Measurements from ENCODE around the gene YLPM1. TPM values are rescaled to one million over a fixed set of nuclear protein-coding genes. Genes with fewer than 3 reads are reported as not detected.

The YLPM1 gene, protein sequence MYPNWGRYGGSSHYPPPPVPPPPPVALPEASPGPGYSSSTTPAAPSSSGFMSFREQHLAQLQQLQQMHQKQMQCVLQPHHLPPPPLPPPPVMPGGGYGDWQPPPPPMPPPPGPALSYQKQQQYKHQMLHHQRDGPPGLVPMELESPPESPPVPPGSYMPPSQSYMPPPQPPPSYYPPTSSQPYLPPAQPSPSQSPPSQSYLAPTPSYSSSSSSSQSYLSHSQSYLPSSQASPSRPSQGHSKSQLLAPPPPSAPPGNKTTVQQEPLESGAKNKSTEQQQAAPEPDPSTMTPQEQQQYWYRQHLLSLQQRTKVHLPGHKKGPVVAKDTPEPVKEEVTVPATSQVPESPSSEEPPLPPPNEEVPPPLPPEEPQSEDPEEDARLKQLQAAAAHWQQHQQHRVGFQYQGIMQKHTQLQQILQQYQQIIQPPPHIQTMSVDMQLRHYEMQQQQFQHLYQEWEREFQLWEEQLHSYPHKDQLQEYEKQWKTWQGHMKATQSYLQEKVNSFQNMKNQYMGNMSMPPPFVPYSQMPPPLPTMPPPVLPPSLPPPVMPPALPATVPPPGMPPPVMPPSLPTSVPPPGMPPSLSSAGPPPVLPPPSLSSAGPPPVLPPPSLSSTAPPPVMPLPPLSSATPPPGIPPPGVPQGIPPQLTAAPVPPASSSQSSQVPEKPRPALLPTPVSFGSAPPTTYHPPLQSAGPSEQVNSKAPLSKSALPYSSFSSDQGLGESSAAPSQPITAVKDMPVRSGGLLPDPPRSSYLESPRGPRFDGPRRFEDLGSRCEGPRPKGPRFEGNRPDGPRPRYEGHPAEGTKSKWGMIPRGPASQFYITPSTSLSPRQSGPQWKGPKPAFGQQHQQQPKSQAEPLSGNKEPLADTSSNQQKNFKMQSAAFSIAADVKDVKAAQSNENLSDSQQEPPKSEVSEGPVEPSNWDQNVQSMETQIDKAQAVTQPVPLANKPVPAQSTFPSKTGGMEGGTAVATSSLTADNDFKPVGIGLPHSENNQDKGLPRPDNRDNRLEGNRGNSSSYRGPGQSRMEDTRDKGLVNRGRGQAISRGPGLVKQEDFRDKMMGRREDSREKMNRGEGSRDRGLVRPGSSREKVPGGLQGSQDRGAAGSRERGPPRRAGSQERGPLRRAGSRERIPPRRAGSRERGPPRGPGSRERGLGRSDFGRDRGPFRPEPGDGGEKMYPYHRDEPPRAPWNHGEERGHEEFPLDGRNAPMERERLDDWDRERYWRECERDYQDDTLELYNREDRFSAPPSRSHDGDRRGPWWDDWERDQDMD (N-terminal part only)
- total RNA-seq: 10 to 100 TPM; 28.9 to 73.1 (median 47.3) TPM

DNA sequence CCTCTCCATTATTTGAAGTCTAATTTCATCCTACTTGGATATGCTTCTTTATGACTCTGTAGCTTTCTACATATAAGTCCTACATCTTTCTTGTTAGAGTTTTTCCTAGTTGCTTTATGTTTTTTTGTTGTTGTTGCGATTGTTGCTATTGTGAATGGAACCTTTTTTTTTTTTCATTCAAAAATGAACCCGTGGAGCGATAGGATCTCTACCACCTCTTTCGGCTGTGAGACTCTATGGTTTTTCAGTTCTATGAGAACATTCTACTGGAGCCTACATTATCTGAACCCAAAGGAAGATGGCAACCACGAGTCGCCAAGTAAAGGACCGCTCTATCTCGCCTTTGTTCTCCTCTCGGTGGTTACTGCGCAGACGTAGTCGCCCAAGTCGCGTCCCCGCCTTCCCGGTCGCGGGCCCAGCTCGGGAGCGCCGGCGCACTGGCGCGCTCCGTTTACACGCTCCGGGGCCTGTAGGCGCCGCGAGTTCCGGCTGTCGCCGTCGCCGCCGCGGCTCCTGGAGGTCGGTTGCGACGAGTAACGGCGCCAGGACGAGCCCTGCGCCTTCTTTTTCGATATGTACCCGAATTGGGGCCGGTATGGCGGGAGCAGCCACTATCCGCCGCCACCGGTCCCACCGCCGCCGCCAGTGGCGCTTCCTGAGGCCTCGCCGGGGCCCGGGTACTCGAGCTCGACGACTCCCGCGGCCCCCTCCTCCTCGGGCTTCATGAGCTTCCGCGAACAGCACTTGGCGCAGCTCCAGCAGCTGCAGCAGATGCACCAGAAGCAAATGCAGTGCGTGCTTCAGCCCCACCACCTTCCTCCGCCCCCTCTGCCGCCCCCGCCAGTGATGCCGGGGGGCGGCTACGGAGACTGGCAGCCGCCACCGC is at the start of gene YLPM1:
TSS of gene YLPM1 (plus strand) at position 400 of the 886 bp plus-strand sequence. CDS start at position 574, 174 bp downstream.
- TF ChIP-seq, protein P1, sequence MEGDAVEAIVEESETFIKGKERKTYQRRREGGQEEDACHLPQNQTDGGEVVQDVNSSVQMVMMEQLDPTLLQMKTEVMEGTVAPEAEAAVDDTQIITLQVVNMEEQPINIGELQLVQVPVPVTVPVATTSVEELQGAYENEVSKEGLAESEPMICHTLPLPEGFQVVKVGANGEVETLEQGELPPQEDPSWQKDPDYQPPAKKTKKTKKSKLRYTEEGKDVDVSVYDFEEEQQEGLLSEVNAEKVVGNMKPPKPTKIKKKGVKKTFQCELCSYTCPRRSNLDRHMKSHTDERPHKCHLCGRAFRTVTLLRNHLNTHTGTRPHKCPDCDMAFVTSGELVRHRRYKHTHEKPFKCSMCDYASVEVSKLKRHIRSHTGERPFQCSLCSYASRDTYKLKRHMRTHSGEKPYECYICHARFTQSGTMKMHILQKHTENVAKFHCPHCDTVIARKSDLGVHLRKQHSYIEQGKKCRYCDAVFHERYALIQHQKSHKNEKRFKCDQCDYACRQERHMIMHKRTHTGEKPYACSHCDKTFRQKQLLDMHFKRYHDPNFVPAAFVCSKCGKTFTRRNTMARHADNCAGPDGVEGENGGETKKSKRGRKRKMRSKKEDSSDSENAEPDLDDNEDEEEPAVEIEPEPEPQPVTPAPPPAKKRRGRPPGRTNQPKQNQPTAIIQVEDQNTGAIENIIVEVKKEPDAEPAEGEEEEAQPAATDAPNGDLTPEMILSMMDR (IDR thresholded peaks at IDR 0.05): no peak
- ATAC-seq (ENCODE audit: low FRiP score) (peak; percentile 98), DNase-seq (ENCODE audit: low spot score) (peak; percentile 50)

GRCh38 chr14:74713395-74713735 is 49.8 kb upstream of the YLPM1 start:
- ATAC-seq (ENCODE audit: low FRiP score): no peak
- TF ChIP-seq, protein P1 (IDR thresholded peaks at IDR 0.05): no peak
- DNase-seq (ENCODE audit: low spot score): no peak

DNA sequence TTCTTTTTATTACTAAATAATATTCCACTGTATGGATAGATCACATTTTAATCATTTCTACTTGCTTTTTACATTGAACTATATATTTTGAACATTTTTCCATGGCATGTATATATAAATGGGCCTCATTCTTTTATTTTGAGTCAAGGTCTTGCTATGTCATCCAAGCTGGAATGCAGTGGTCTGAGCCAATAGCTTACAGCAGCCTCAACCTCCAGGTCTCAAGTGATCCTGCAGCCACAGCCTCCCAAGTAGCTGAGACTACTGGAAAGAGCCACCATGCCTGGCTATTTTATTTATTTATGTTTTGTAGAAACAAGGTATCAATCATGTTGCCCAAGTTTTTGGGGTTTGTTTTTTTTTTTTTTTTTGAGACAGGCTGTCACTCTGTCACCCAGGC is 42.6 kb upstream of the YLPM1 start:
- TF ChIP-seq, protein P1 (IDR thresholded peaks at IDR 0.05): no peak
- ATAC-seq (ENCODE audit: low FRiP score) (no peak), DNase-seq (ENCODE audit: low spot score) (no peak)

GRCh38 chr14:74723134-74723533 is 40.0 kb upstream of the YLPM1 start:
- TF ChIP-seq, protein P1 (IDR thresholded peaks at IDR 0.05): no peak
- ATAC-seq (ENCODE audit: low FRiP score) (no peak), DNase-seq (ENCODE audit: low spot score) (no peak)

DNA sequence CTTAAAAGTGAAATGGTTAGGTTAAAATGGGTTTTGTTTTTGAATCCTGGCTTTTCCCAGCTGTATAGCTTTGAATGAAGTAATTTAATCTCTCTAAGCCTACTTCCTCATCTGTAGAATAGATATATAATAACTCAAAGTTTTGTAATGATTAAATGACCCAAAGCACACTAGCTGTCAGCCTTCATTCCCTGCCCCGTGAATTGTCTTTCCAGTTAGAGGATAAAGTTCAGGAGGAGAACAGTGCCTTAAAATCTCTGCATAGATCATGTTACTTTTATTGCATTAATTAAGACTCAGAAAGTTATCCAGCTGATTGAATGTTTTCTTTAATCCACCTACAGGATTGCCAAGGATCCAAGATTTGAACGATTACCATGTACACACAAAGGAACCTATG is 30.7 kb upstream of the YLPM1 start:
- ATAC-seq (ENCODE audit: low FRiP score) (no peak), DNase-seq (ENCODE audit: low spot score) (no peak)
- TF ChIP-seq, protein P1 (IDR thresholded peaks at IDR 0.05): no peak

GRCh38 chr14:74733221-74733620 is 29.9 kb upstream of the YLPM1 start:
- ATAC-seq (ENCODE audit: low FRiP score) (no peak), DNase-seq (ENCODE audit: low spot score) (no peak)
- TF ChIP-seq, protein P1 (IDR thresholded peaks at IDR 0.05): no peak

Data from omental fat pad (tissue), 4 donors.